B cell (primary cell): ENCODE measurements around the gene SYT2. TPM values are rescaled to one million over a fixed set of nuclear protein-coding genes. Genes with fewer than 3 reads are reported as not detected.

Experiments used
- ATAC-seq: fragments of 200-7000 bp; cut with Tn5 transposase; one replicate; pipeline ENCODE4 v1.10.0; 2021; ENCODE audit warnings: low read depth, mild to moderate bottlenecking, moderate number of reproducible peaks, moderate library complexity
- CTCF ChIA-PET: fragments of 350-600 bp; sonication (Branson Sonifier 250); formaldehyde crosslinking; loops from one replicate; lab custom pipeline; 2021; ENCODE audit warnings: antibody characterized with exemption, inconsistent platforms; lab: Charles Lee
- POLR2A ChIA-PET: fragments of 350-600 bp; sonication (Branson Sonifier 250); formaldehyde crosslinking; loops from one replicate; lab custom pipeline; 2021; ENCODE audit warnings: antibody characterized with exemption; lab: Charles Lee
- DNase-seq: peaks from one replicate; pipeline ENCODE4 v3.0.0; 2013
- H2AFZ ChIP-seq: 2 replicates; pipeline ENCODE4 v1.6.1; 2012; ENCODE audit warnings: mild to moderate bottlenecking, low read depth, low read length; ENCODE audit not compliant: insufficient read depth, poor library complexity, severe bottlenecking
- H3K27ac ChIP-seq, 2 donors: 1 replicate in 1 of 2; 2 replicates in 1 of 2; pipeline ENCODE4 v1.5.1; 2012 to 2013; ENCODE audit warnings: low read length in 2 of 2, mild to moderate bottlenecking in 2 of 2, moderate library complexity in 1 of 2
- H3K27me3 ChIP-seq, 4 experiments: fragments of 200-600 bp in 1 of 4; sonication (generic) in 1 of 4; replicated peaks in 1 of 4; 1 replicate in 2 of 4; 2 replicates in 2 of 4; pipeline versions ENCODE4 v1.6.1 to v1.7.0; 2013 to 2016; ENCODE audit warnings: low read length in 3 of 4, mild to moderate bottlenecking in 2 of 4, mixed read lengths in 1 of 4, moderate library complexity in 1 of 4; ENCODE audit not compliant: insufficient read depth in 4 of 4, control insufficient read depth in 3 of 4; ENCODE audit errors: control extremely low read depth in 1 of 4
- H3K36me3 ChIP-seq, 2 experiments: replicated peaks in 1 of 2; 1 replicate in 1 of 2; 2 replicates in 1 of 2; pipeline versions ENCODE4 v1.6.1 to v1.7.1; 2013; ENCODE audit warnings: low read length in 1 of 2; ENCODE audit not compliant: insufficient read depth in 2 of 2, control insufficient read depth in 1 of 2; ENCODE audit errors: control extremely low read depth in 1 of 2, extremely low read depth in 1 of 2
- H3K4me1 ChIP-seq, 2 donors: fragments of 200-600 bp in 1 of 2; sonication (generic) in 1 of 2; 1 replicate in 1 of 2; 2 replicates in 1 of 2; pipeline versions ENCODE4 v1.5.1 to v1.6.1; 2013 to 2017; ENCODE audit warnings: low read length in 2 of 2; ENCODE audit not compliant: control insufficient read depth in 2 of 2, insufficient read depth in 2 of 2
- H3K4me2 ChIP-seq: replicated peaks from 2 replicates; pipeline ENCODE3; 2012; ENCODE audit warnings: mild to moderate bottlenecking, low read depth, low read length; ENCODE audit not compliant: poor library complexity, severe bottlenecking
- H3K4me3 ChIP-seq, 5 experiments: fragments of 200-600 bp in 1 of 5; sonication (generic) in 1 of 5; 1 replicate in 3 of 5; 2 replicates in 2 of 5; pipeline versions ENCODE4 v1.5.1 to v1.7.0; 2011 to 2016; ENCODE audit warnings: low read length in 4 of 5, mild to moderate bottlenecking in 4 of 5, low read depth in 2 of 5, control low read depth in 1 of 5, moderate library complexity in 1 of 5; ENCODE audit not compliant: insufficient read depth in 1 of 5; ENCODE audit errors: control extremely low read depth in 1 of 5, extremely low read depth in 1 of 5
- H3K79me2 ChIP-seq: fragments of 200-600 bp; sonication (generic); one replicate; pipeline ENCODE4 v1.6.0; 2016; ENCODE audit warnings: low read length; ENCODE audit not compliant: control insufficient read depth, insufficient read depth
- H3K9ac ChIP-seq: fragments of 200-600 bp; sonication (generic); 2 replicates; pipeline ENCODE4 v1.6.1; 2017; ENCODE audit warnings: mild to moderate bottlenecking, low read length, moderate library complexity
- H3K9me3 ChIP-seq, 3 donors: one replicate each; pipeline versions ENCODE4 v1.6.1 to v1.7.1; 2013; ENCODE audit warnings: low read length in 2 of 3; ENCODE audit not compliant: control insufficient read depth in 2 of 3, insufficient read depth in 1 of 3; ENCODE audit errors: control extremely low read depth in 1 of 3
- H4K20me1 ChIP-seq: 2 replicates; pipeline ENCODE4 v1.6.0; 2012; ENCODE audit warnings: mild to moderate bottlenecking, low read length; ENCODE audit not compliant: insufficient read depth, control insufficient read depth, poor library complexity, severe bottlenecking
- H3K27ac Mint-ChIP-seq: one replicate; pipeline ENCODE4 v1.8.0; 2021; ENCODE audit warnings: mixed read lengths
- H3K27me3 Mint-ChIP-seq: one replicate; pipeline ENCODE4 v1.8.0; 2021; ENCODE audit warnings: mixed read lengths
- H3K4me1 Mint-ChIP-seq: one replicate; pipeline ENCODE4 v1.8.0; 2021; ENCODE audit warnings: mixed read lengths
- H3K4me3 Mint-ChIP-seq: one replicate; pipeline ENCODE4 v1.8.0; 2021; ENCODE audit warnings: mixed read lengths
- H3K9me3 Mint-ChIP-seq: one replicate; pipeline ENCODE4 v1.8.0; 2022; ENCODE audit warnings: mixed read lengths; ENCODE audit not compliant: insufficient read depth
- EZH2 ChIP-seq: IDR thresholded peaks from 2 replicates; pipeline ENCODE4 v1.6.1; 2012; ENCODE audit warnings: borderline replicate concordance, low read depth, mild to moderate bottlenecking, moderate library complexity, low read length; ENCODE audit not compliant: insufficient read depth, poor library complexity, severe bottlenecking
- WGBS: methylation state at CpG from one replicate; pipeline ENCODE4 v1.1.5; 2013; ENCODE audit warnings: missing lambda C conversion rate; ENCODE audit not compliant: insufficient coverage; 5-methylcytosine and 5-hydroxymethylcytosine counted together
- intact Hi-C: fragments of 100-400 bp; cut with micrococcal nuclease; formaldehyde crosslinking; loops from one replicate; pipeline ENCODE4 v1.10.0; 2022
- polyA plus RNA-seq: library from polyadenylated mRNA; depleted of rRNA; stranded (reverse); fragments of >200 nt; gene quantifications from 2 replicates; pipeline ENCODE4 v1.2.3, GENCODE V29; 2012
- total RNA-seq, 2 donors: library from RNA; stranded (reverse); fragments of 120-200 nt in 1 of 2; gene quantifications; 1 replicate in 1 of 2; 2 replicates in 1 of 2; pipeline versions ENCODE4 v1.2.3 to v1.2.4, GENCODE V29; 2013 to 2022
- TF ChIP-seq, protein P1 (sequence below): fragments of 200-600 bp; IDR thresholded peaks from one replicate; pipeline ENCODE4 v1.8.0; 2022; ENCODE audit warnings: antibody characterized with exemption, mild to moderate bottlenecking

Gene SYT2
- total and polyA plus RNA-seq, 2 donors (not counting 1 experiment from before 2014, with no cell fraction given) = not detected

DNA sequence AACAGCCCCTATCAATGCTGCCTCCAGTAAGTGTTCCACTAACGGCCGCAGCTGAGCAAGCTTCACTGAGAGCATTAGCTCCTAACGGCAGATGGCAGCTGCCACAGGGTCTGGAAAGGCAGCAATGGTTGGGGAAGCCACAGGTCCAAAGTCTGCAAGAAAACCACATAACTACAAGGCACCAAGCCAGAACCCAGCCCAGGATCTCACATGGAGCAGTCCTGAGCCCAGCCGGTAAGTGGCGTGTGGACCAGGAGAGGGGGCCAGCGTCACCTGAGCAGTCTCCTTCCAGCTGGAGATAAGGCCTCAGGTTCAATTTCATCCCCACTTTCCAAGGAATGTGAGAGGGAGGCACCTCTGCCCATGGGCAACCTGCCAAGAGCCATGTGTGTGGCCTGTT lies 13.2 kb downstream of the SYT2 start:
- DNase-seq = no peak
- ChIA-PET CTCF (no interaction called here), POLR2A (no interaction called here)
- Mint-ChIP-seq H3K27ac (no peak overlapping the region), H3K4me3 (no peak overlapping the region), H3K27me3 (peaks cover 58% of the 10 kb centered on the region), H3K4me1 (no peaks in the 10 kb centered on the region), H3K9me3 (no peaks in the 10 kb centered on the region)
- WGBS = 80% methylated on average over 6 of the region's 6 CpGs
- intact Hi-C loops = no loop called here
- Histone ChIP-seq H3K4me3 (no peak overlapping the region), H3K27ac (no peak overlapping the region), H3K4me1 (no peaks in the 10 kb centered on the region), H3K79me2 (no peaks in the 10 kb centered on the region), H3K27me3 (peaks cover 0 to 54% (median 7%) of the 10 kb centered on the region in 4 experiments), H2AFZ (no peak overlapping the region), H3K9ac (no peak overlapping the region), H3K9me3 (peaks cover 0 to 3% (median 0%) of the 10 kb centered on the region in 3 donors), H4K20me1 (no peaks in the 10 kb centered on the region), H3K36me3 (no peaks in the 10 kb centered on the region), H3K4me2 (no peak overlapping the region)
- TF ChIP-seq EZH2 = no peak
- TF ChIP-seq, protein P1, sequence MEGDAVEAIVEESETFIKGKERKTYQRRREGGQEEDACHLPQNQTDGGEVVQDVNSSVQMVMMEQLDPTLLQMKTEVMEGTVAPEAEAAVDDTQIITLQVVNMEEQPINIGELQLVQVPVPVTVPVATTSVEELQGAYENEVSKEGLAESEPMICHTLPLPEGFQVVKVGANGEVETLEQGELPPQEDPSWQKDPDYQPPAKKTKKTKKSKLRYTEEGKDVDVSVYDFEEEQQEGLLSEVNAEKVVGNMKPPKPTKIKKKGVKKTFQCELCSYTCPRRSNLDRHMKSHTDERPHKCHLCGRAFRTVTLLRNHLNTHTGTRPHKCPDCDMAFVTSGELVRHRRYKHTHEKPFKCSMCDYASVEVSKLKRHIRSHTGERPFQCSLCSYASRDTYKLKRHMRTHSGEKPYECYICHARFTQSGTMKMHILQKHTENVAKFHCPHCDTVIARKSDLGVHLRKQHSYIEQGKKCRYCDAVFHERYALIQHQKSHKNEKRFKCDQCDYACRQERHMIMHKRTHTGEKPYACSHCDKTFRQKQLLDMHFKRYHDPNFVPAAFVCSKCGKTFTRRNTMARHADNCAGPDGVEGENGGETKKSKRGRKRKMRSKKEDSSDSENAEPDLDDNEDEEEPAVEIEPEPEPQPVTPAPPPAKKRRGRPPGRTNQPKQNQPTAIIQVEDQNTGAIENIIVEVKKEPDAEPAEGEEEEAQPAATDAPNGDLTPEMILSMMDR = no peak
- no peak for ATAC-seq

DNA sequence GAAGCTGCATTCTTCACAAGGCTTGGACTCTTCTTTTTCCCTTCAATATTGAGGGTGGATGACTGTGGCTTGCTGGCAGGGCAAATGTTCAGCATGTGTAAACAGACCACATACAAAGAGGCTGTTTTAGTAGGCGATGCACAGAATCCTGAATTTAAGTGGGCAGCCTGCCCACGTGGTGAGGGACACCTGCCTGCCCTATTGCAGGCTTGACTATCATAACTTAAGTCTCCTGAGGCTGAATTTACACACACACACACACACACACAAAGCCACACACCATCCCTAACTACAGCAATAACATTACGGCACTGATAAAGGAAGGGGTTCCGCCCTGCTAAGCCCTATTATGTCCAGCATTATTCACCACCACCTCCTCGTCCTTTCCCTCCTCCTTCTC lies 15.9 kb downstream of the SYT2 start:
- no peaks in the 10 kb centered on the region for H3K9me3 Mint-ChIP-seq
- no peaks in the 10 kb centered on the region for H4K20me1 ChIP-seq
- no peaks in the 10 kb centered on the region for H3K79me2 ChIP-seq
- H3K27ac ChIP-seq = no peak overlapping the region
- ATAC-seq = no peak
- ChIA-PET POLR2A (no interaction called here), CTCF (no interaction called here)
- no peak overlapping the region for H3K4me3 ChIP-seq
- H3K9ac ChIP-seq = no peak overlapping the region
- H2AFZ ChIP-seq = no peak overlapping the region
- H3K4me3 Mint-ChIP-seq = no peak overlapping the region
- peaks cover 65% of the 10 kb centered on the region for H3K27me3 Mint-ChIP-seq
- no peak overlapping the region for H3K4me2 ChIP-seq
- H3K4me1 ChIP-seq = no peaks in the 10 kb centered on the region
- no peak for DNase-seq
- H3K36me3 ChIP-seq = no peaks in the 10 kb centered on the region
- intact Hi-C loops = no loop called here
- H3K4me1 Mint-ChIP-seq = no peaks in the 10 kb centered on the region
- H3K9me3 ChIP-seq = peaks cover 0 to 3% (median 0%) of the 10 kb centered on the region in 3 donors
- WGBS = 70% methylated on average over 3 of the region's 5 CpGs
- no peak overlapping the region for H3K27ac Mint-ChIP-seq
- H3K27me3 ChIP-seq = peaks cover 0 to 57% (median 7%) of the 10 kb centered on the region in 4 experiments
- TF ChIP-seq EZH2 = no peak
- TF ChIP-seq, protein P1 = no peak
